Endodermal cell (in vitro differentiated cells): ENCODE measurements around the gene CHTF8. TPM values are rescaled to one million over a fixed set of nuclear protein-coding genes. Genes with fewer than 3 reads are reported as not detected.
A peak's percentile ranks its signal among the peaks of the same experiment; 100 is the strongest.
"Not testable (repeated sequence)": the region's sequence is repeated elsewhere in the genome, so short reads cannot be mapped to it uniquely, and the experiment has no call there.

Experiments
- DNase-seq: peaks from one replicate; pipeline ENCODE4 v3.0.0-alpha.2; 2017
- H3K27ac ChIP-seq: 2 replicates; pipeline ENCODE4 v1.5.1; 2013; ENCODE audit warnings: mild to moderate bottlenecking, low read depth, low read length, moderate library complexity
- H3K27me3 ChIP-seq: 2 replicates; pipeline ENCODE4 v1.6.1; 2013; ENCODE audit warnings: mild to moderate bottlenecking, low read length, moderate library complexity; ENCODE audit not compliant: insufficient read depth, control insufficient read depth, poor library complexity, severe bottlenecking
- H3K36me3 ChIP-seq: 2 replicates; pipeline ENCODE4 v1.7.0; 2013; ENCODE audit warnings: mild to moderate bottlenecking, low read length, moderate library complexity; ENCODE audit not compliant: control insufficient read depth, insufficient read depth
- H3K4me1 ChIP-seq: one replicate; pipeline ENCODE4 v1.7.0; 2013; ENCODE audit warnings: low read length; ENCODE audit not compliant: control insufficient read depth, insufficient read depth
- H3K4me3 ChIP-seq: 2 replicates; pipeline ENCODE4 v1.5.1; 2013; ENCODE audit warnings: mild to moderate bottlenecking, low read length, moderate library complexity
- H3K9ac ChIP-seq: 2 replicates; pipeline ENCODE4 v1.6.1; 2013; ENCODE audit warnings: mild to moderate bottlenecking, low read length, moderate library complexity; ENCODE audit not compliant: poor library complexity, severe bottlenecking; ENCODE audit errors: extremely low read depth
- H3K9me3 ChIP-seq: 2 replicates; pipeline ENCODE4 v1.6.1; 2013; ENCODE audit warnings: mild to moderate bottlenecking, low read length, moderate library complexity; ENCODE audit not compliant: control insufficient read depth
- H3K27ac Mint-ChIP-seq: 2 replicates; pipeline ENCODE4 v1.8.0; 2020; ENCODE audit warnings: mixed read lengths
- H3K27me3 Mint-ChIP-seq: 2 replicates; pipeline ENCODE4 v1.8.0; 2021; ENCODE audit warnings: mild to moderate bottlenecking, mixed read lengths; ENCODE audit not compliant: insufficient read depth
- H3K36me3 Mint-ChIP-seq: 2 replicates; pipeline ENCODE4 v1.8.0; 2020; ENCODE audit warnings: low read depth, mixed read lengths
- H3K4me1 Mint-ChIP-seq: 2 replicates; pipeline ENCODE4 v1.8.0; 2020; ENCODE audit warnings: mixed read lengths
- H3K4me3 Mint-ChIP-seq: 2 replicates; pipeline ENCODE4 v1.8.0; 2020; ENCODE audit warnings: mild to moderate bottlenecking, moderate library complexity, mixed read lengths
- H3K9me3 Mint-ChIP-seq: 2 replicates; pipeline ENCODE4 v1.8.0; 2020; ENCODE audit warnings: mild to moderate bottlenecking, mixed read lengths
- CTCF ChIP-seq: fragments of 200-600 bp; sonication (generic); conservative IDR thresholded peaks from 2 replicates; pipeline ENCODE4 v1.5.0; 2021; ENCODE audit warnings: antibody characterized with exemption, mild to moderate bottlenecking
- WGBS, 2 experiments: methylation state at CpG; one replicate each; pipeline versions ENCODE4 v1.1.5 to v1.1.7; 2013; ENCODE audit warnings: missing lambda C conversion rate in 2 of 2, mixed read lengths in 1 of 2; ENCODE audit not compliant: insufficient coverage in 1 of 2, insufficient read length in 1 of 2; 5-methylcytosine and 5-hydroxymethylcytosine counted together
- total RNA-seq, 2 donors: library from RNA; stranded (reverse); fragmentation: NEBNext Ultra II Directional in 1 of 2; extraction: Animal tissue kit (Norgen Biotek cat#: 25700) in 1 of 2; gene quantifications; 2 replicates in 1 of 2; 3 replicates in 1 of 2; pipeline ENCODE4 v1.2.1, GENCODE V29; 2021

CHTF8 gene
- total RNA-seq, 2 donors from 2014 or later: 105 to 142 TPM

GRCh38 chr16:69157196-69157595, 24.8 kb upstream of the CHTF8 start:
- peaks cover 80% of the 10 kb centered on the region for H3K36me3 ChIP-seq
- no peak overlapping the region for H3K4me3 ChIP-seq

DNA sequence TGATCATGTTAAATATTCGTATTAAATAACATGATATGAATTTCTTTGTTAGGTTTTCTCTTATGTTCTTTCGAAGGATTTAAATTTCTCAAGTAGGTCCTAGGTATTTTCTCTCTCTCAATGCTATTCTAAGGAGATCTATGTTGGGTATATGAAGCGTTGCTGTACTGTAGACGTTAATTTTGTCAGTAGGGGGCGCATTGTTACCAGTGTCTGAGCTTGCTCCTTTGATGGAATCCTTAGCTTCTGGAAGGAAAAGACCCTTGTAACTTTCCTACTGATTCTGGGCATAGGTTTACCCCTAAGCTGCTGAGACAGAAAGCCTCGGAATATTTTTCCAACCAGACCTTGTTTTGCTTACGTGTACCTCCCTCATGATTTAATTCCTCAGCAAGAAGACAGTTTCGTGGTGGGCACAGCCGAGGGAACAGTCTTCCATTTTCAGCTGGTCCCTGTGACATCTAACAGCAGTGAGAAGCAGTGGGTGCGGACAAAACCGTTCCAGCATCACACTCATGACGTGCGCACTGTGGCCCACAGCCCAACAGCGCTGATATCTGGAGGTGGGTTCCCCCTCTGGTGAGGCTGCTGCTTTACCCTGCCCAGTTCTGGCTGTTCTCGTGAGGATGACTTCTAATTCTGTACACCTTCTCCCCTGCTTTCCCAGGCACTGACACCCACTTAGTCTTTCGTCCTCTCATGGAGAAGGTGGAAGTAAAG, 17.9 kb upstream of the CHTF8 start:
- Histone ChIP-seq H3K27ac (no peak overlapping the region), H3K9ac (no peak overlapping the region), H3K9me3 (no peaks in the 10 kb centered on the region), H3K27me3 (no peaks in the 10 kb centered on the region), H3K4me3 (no peak overlapping the region), H3K4me1 (no peaks in the 10 kb centered on the region), H3K36me3 (peaks cover 62% of the 10 kb centered on the region)
- H3K9me3 Mint-ChIP-seq: no peaks in the 10 kb centered on the region
- peaks cover 57% of the 10 kb centered on the region for H3K36me3 Mint-ChIP-seq
- WGBS, 2 experiments: 75 to 78% methylated on average over 14 to 15 of the region's 16 CpGs
- DNase-seq: peak; percentile 80
- no peaks in the 10 kb centered on the region for H3K4me1 Mint-ChIP-seq
- no peaks in the 10 kb centered on the region for H3K27me3 Mint-ChIP-seq
- H3K27ac Mint-ChIP-seq: peak overlapping the region; percentile 61
- H3K4me3 Mint-ChIP-seq: no peak overlapping the region
- peak; percentile 92 for TF ChIP-seq CTCF

More at GRCh38 chr16:69157196-69157595, 24.8 kb upstream of the CHTF8 start:
- no peaks in the 10 kb centered on the region for H3K27me3 Mint-ChIP-seq
- H3K27me3 ChIP-seq: no peaks in the 10 kb centered on the region
- peaks cover 74% of the 10 kb centered on the region for H3K36me3 Mint-ChIP-seq
- no peak overlapping the region for H3K27ac Mint-ChIP-seq
- DNase-seq: no peak
- no peaks in the 10 kb centered on the region for H3K4me1 Mint-ChIP-seq
- H3K9me3 ChIP-seq: no peaks in the 10 kb centered on the region
- H3K4me1 ChIP-seq: no peaks in the 10 kb centered on the region
- TF ChIP-seq CTCF: no peak
- H3K4me3 Mint-ChIP-seq: no peak overlapping the region
- H3K9ac ChIP-seq: no peak overlapping the region
- no peak overlapping the region for H3K27ac ChIP-seq
- WGBS, 2 experiments: 89 to 100% methylated on average over 1 to 3 of the region's 3 CpGs
- no peaks in the 10 kb centered on the region for H3K9me3 Mint-ChIP-seq

- 93 to 97% methylated on average over 9 of the region's 9 CpGs for WGBS, 2 experiments
- not testable (repeated sequence) for H3K9me3 ChIP-seq, H3K9me3 Mint-ChIP-seq, H3K27ac Mint-ChIP-seq, H3K27me3 Mint-ChIP-seq, H3K27me3 ChIP-seq, H3K4me1 Mint-ChIP-seq, H3K4me1 ChIP-seq, H3K4me3 Mint-ChIP-seq, DNase-seq, H3K27ac ChIP-seq, H3K9ac ChIP-seq, H3K4me3 ChIP-seq
- peaks cover 55% of the 10 kb centered on the region for H3K36me3 Mint-ChIP-seq
- peaks cover 63% of the 10 kb centered on the region for H3K36me3 ChIP-seq
Measured at GRCh38 chr16:69149621-69150020, 17.2 kb upstream of the CHTF8 start.
